K562 (cell line): Measurements from ENCODE around the gene ERAL1. TPM values are rescaled to one million over a fixed set of nuclear protein-coding genes. Genes with fewer than 3 reads are reported as not detected.

ENCODE experiments used
- ARNT ChIP-seq, 2 experiments: fragments of 450-650 bp; IDR thresholded peaks; 2 replicates each; pipeline ENCODE4 v1.6.1; 2016; ENCODE audit warnings: mild to moderate bottlenecking in 1 of 2
- BCLAF1 ChIP-seq, 2 experiments: fragments of 450-650 bp in 1 of 2; IDR thresholded peaks; 2 replicates each; pipeline ENCODE4 v1.6.1; 2011 to 2017; ENCODE audit warnings: low read depth in 2 of 2, antibody characterized with exemption in 1 of 2, borderline replicate concordance in 1 of 2, low read length in 1 of 2, mild to moderate bottlenecking in 1 of 2, mixed read lengths in 1 of 2; ENCODE audit not compliant: control insufficient read depth in 1 of 2
- HMG20B ChIP-seq: fragments of 250-450 bp; sonication (Bioruptor Pico); IDR thresholded peaks from 2 replicates; pipeline ENCODE4 v1.5.0; 2021; ENCODE audit warnings: mild to moderate bottlenecking
- ID3 ChIP-seq, 2 experiments: fragments of 250-450 bp in 1 of 2; fragments of 450-650 bp in 1 of 2; sonication (Bioruptor Pico) in 1 of 2; IDR thresholded peaks; 2 replicates each; pipeline versions ENCODE4 v1.6.1 to v1.8.0; 2016 to 2021; ENCODE audit warnings: mild to moderate bottlenecking in 2 of 2, moderate library complexity in 2 of 2, missing compliant biosample characterization in 1 of 2, missing genetic modification characterization in 1 of 2
- JUND ChIP-seq, 2 experiments: IDR thresholded peaks; 2 replicates in 1 of 2; 3 replicates in 1 of 2; pipeline ENCODE4 v1.6.1; 2011; ENCODE audit warnings: borderline replicate concordance in 2 of 2, low read depth in 2 of 2, low read length in 2 of 2, improper control_type of control experiment in 1 of 2, missing biosample characterization in 1 of 2, missing genetic modification characterization in 1 of 2, missing genetic modification reagents in 1 of 2
- MITF ChIP-seq: IDR thresholded peaks from 2 replicates; pipeline ENCODE4 v1.6.1; 2014; ENCODE audit warnings: antibody characterized with exemption
- RBFOX2 ChIP-seq: fragments of 200-400 bp; formaldehyde crosslinking; IDR thresholded peaks from 2 replicates; pipeline ENCODE4 v1.6.1; 2017; ENCODE audit warnings: low read depth, mild to moderate bottlenecking, low read length, moderate library complexity
- RFX7 ChIP-seq: fragments of 250-450 bp; sonication (Bioruptor Pico); IDR thresholded peaks from 2 replicates; pipeline ENCODE4 v1.5.1; 2021; ENCODE audit warnings: mild to moderate bottlenecking
- RHOXF2B ChIP-seq: fragments of 250-450 bp; sonication (Bioruptor Pico); conservative IDR thresholded peaks from 2 replicates; pipeline ENCODE4 v1.5.1; 2021
- SETDB1 ChIP-seq: IDR thresholded peaks from one replicate; pipeline ENCODE4 v1.6.1; 2012; ENCODE audit warnings: low read length, control low read depth, inconsistent platforms
- STAG1 ChIP-seq: sonication (generic); formaldehyde crosslinking; IDR thresholded peaks from 2 replicates; pipeline ENCODE4 v1.5.0; 2020; ENCODE audit warnings: missing genetic modification reagents, borderline replicate concordance
- TCF3 ChIP-seq: sonication (generic); formaldehyde crosslinking; IDR thresholded peaks from 2 replicates; pipeline ENCODE4 v1.4.0; 2020; ENCODE audit warnings: mild to moderate bottlenecking, missing genetic modification reagents
- ZNF23 ChIP-seq: fragments of 250-450 bp; sonication (Bioruptor Pico); IDR thresholded peaks from 2 replicates; pipeline ENCODE4 v1.4.0; 2020; ENCODE audit warnings: mild to moderate bottlenecking
- ZNF717 ChIP-seq: fragments of 250-450 bp; sonication (Bioruptor Pico); IDR thresholded peaks from 2 replicates; pipeline ENCODE4 v1.5.0; 2021
- polyA plus RNA-seq, 8 experiments: library from polyadenylated mRNA; depleted of rRNA in 4 of 8; stranded (reverse) in 5 of 8; unstranded in 3 of 8; fragments of >200 nt; fragmentation: Nextera tagmentation in 2 of 8; fragmentation: Illumina TruSeq in 1 of 8; extraction: Ambion mirVana in 2 of 8; extraction: Trizol in 1 of 8; gene quantifications; 2 replicates each; pipeline versions ENCODE4 v1.2.1 to v1.2.3, GENCODE V29; 2011 to 2014; ENCODE audit warnings: inconsistent platforms in 1 of 8, missing spikeins in 1 of 8
- total RNA-seq, 7 experiments: library from RNA; depleted of rRNA in 6 of 7; stranded (reverse); fragments of >200 nt in 6 of 7; fragmentation: Illumina TruSeq in 2 of 7; extraction: Trizol in 2 of 7; gene quantifications; 2 replicates each; pipeline versions ENCODE4 v1.2.1 to v1.2.3, GENCODE V29; 2011 to 2021; ENCODE audit warnings: low replicate concordance in 1 of 7

Gene ERAL1
- total and polyA plus RNA-seq, 9 of the 15 experiments (the other 6 are each of a cell fraction or from before 2014, with no cell fraction given) = 37.5 to 351 (median 106) TPM

DNA sequence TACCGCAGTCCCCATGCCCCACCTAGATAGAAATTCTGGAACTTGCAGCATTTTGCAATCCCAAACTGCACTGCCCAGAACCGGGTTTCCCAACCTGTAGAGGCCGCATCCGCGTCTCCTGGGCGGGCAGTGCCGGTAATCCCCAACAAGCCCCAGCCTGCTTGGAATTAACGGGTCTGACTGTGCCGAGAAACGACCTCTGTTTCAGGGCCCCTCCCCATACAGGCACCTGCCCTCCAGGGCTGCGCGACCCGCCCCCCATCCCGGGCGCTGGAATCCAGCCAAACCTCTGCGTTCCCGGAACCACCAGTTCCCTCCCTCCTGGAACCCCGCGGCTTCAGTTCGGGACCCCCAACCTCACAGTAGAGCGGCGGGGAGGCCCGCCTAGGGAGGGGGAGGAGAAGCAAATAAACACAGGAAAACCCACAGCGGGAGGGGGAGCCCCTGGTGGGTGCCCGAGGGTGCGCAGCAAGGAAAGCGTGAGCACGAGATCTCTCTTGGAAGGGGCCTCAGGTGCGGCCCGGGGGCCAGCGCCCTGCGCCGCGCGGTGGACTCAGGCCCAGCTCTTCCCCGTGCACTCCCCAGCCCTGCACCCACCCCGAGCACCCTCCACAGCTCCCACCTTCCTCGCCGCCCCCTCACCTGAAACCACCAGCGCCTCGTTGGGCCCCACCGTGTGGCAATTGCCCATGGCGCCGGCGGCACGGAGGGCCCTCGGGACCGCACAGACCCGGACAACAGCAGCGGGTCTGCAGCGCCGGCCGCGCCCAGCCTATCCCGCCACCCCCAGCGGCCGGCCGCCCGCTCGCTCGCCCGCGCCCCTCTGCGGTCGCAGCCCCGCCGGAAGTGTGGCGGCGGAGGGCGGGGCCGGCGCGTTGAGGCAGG, 42.3 kb downstream of the ERAL1 start, which contains the start of gene FLOT2 (continued):
- TF ChIP-seq RBFOX2 (peak; percentile 90), ZNF23 (CRISPR knock-in tag) (no peak), TCF3 (CRISPR knock-in tag) (no peak; the same call in 1 of the 2 replicates), HMG20B (CRISPR knock-in tag) (peak; percentile 25), MITF (no peak; the same call in 1 of the 2 replicates), RFX7 (no peak), ARNT (IDR thresholded peaks at IDR 0.05) (no peak), JUND (IDR thresholded peaks at IDR 0.05; ENCODE audit: borderline replicate concordance, low read depth, low read length) (0 out of 2 replicates have a peak, but pooled peaks have one; percentile 7), JUND (tag; IDR thresholded peaks at IDR 0.05; ENCODE audit: borderline replicate concordance, low read depth, low read length) (no peak; the same call in 2 of the 3 replicates), STAG1 (CRISPR knock-in tag) (0 out of 2 replicates have a peak, but pooled peaks have one; percentile 31), ZNF717 (CRISPR knock-in tag) (0 out of 2 replicates have a peak, but pooled peaks have one; percentile 54), BCLAF1 (IDR thresholded peaks at IDR 0.05; ENCODE audit: borderline replicate concordance in 1 of 2, control insufficient read depth in 1 of 2, low read depth in 2 of 2, low read length in 1 of 2) (no peak), ID3 (CRISPR knock-in tag; IDR thresholded peaks at IDR 0.05) (no peak), ID3 (tag; IDR thresholded peaks at IDR 0.05) (peak; percentile 51; the same call in 1 of the 2 replicates), SETDB1 (no peak), RHOXF2B (peak; percentile 4; the same call in 1 of the 2 replicates)
